OCI-LY3 (cell line): ENCODE measurements around the gene SH2D5.
"Not testable (repeated sequence)": the region's sequence is repeated elsewhere in the genome, so short reads cannot be mapped to it uniquely, and the experiment has no call there.

Source experiments
- H2AFZ ChIP-seq: fragments of 200-600, 300-600 bp; shearing (Covaris generic); 2 replicates; pipeline ENCODE4 v1.6.0; 2014; ENCODE audit warnings: antibody characterized with exemption, low read depth, low read length
- H3K27ac ChIP-seq: fragments of 200-600, 300-600 bp; sonication (generic); 2 replicates; pipeline ENCODE4 v1.5.1; 2014; ENCODE audit warnings: mild to moderate bottlenecking, low read length, moderate library complexity, mixed read lengths
- H3K27me3 ChIP-seq: fragments of 200-600, 300-600 bp; sonication (generic); 2 replicates; pipeline ENCODE4 v1.6.1; 2014; ENCODE audit warnings: low read depth, low read length, mixed read lengths
- H3K36me3 ChIP-seq: fragments of 200-600, 300-600 bp; sonication (generic); replicated peaks from 2 replicates; pipeline ENCODE3; 2014; ENCODE audit warnings: low read depth, low read length, mixed read lengths
- H3K4me1 ChIP-seq: fragments of 300-600, 200-600 bp; sonication (generic); 2 replicates; pipeline ENCODE4 v1.6.1; 2014; ENCODE audit warnings: low read length, mixed read lengths
- H3K4me2 ChIP-seq: fragments of 200-600, 300-600 bp; sonication (generic); 2 replicates; pipeline ENCODE4 v1.6.1; 2014; ENCODE audit warnings: low read length, mixed read lengths
- H3K4me3 ChIP-seq: fragments of 300-600, 200-600 bp; sonication (generic); 2 replicates; pipeline ENCODE4 v1.5.1; 2014; ENCODE audit warnings: antibody characterized with exemption, mild to moderate bottlenecking, low read length, moderate library complexity
- H3K79me2 ChIP-seq: fragments of 300-600, 200-600 bp; shearing (Covaris generic); 2 replicates; pipeline ENCODE4 v1.6.1; 2014; ENCODE audit warnings: mild to moderate bottlenecking, low read length, mixed read lengths
- H3K9ac ChIP-seq: fragments of 300-600, 200-600 bp; shearing (Covaris generic); 2 replicates; pipeline ENCODE4 v1.6.0; 2014; ENCODE audit warnings: mild to moderate bottlenecking, low read length, moderate library complexity
- H3K9me3 ChIP-seq: fragments of 200-600, 300-600 bp; shearing (Covaris generic); 2 replicates; pipeline ENCODE4 v1.6.1; 2014; ENCODE audit warnings: low read length, mixed read lengths; ENCODE audit not compliant: insufficient read depth
- H4K20me1 ChIP-seq: fragments of 200-600, 300-600 bp; sonication (generic); 2 replicates; pipeline ENCODE4 v1.6.1; 2016; ENCODE audit warnings: low read length, mixed read lengths; ENCODE audit not compliant: insufficient read depth
- CTCF ChIP-seq: fragments of 200-600, 300-600 bp; sonication (generic); IDR thresholded peaks from 2 replicates; pipeline ENCODE4 v1.5.1; 2014; ENCODE audit warnings: antibody characterized with exemption, low read length, low read depth
- EZH2phosphoT487 ChIP-seq: fragments of 200-600 bp; shearing (Covaris generic); IDR thresholded peaks from 2 replicates; pipeline ENCODE4 v1.6.1; 2018; ENCODE audit warnings: antibody characterized with exemption, mixed run types, low read depth

Gene SH2D5

GRCh38 chr1:20680269-20680668 is 52.2 kb downstream of the SH2D5 start:
- Histone ChIP-seq H3K9me3 (no peaks in the 10 kb centered on the region), H3K4me1 (peaks cover 8% of the 10 kb centered on the region), H3K27ac (no peak overlapping the region), H3K4me2 (no peak overlapping the region), H3K36me3 (no peaks in the 10 kb centered on the region), H4K20me1 (no peaks in the 10 kb centered on the region), H3K9ac (no peak overlapping the region), H3K4me3 (no peak overlapping the region), H3K27me3 (0 out of 2 replicates have a peak, but pooled peaks cover 4% of the 10 kb centered on the region), H3K79me2 (no peaks in the 10 kb centered on the region), H2AFZ (no peak overlapping the region)
- TF ChIP-seq EZH2phosphoT487 (no peak), CTCF (no peak)

GRCh38 chr1:20678599-20678998 is 53.9 kb downstream of the SH2D5 start:
- no peak overlapping the region for H2AFZ ChIP-seq
- no peaks in the 10 kb centered on the region for H3K79me2 ChIP-seq
- H3K4me3 ChIP-seq = no peak overlapping the region
- no peaks in the 10 kb centered on the region for H4K20me1 ChIP-seq
- no peak overlapping the region for H3K9ac ChIP-seq
- H3K4me1 ChIP-seq = peaks cover 8% of the 10 kb centered on the region
- TF ChIP-seq CTCF = no peak
- TF ChIP-seq EZH2phosphoT487 = no peak
- H3K27me3 ChIP-seq = 0 out of 2 replicates have a peak, but pooled peaks cover 4% of the 10 kb centered on the region
- no peaks in the 10 kb centered on the region for H3K9me3 ChIP-seq
- no peak overlapping the region for H3K27ac ChIP-seq
- peak overlapping the region; percentile 32 for H3K4me2 ChIP-seq
- no peaks in the 10 kb centered on the region for H3K36me3 ChIP-seq

- H3K4me3 ChIP-seq, H4K20me1 ChIP-seq, H3K9me3 ChIP-seq, H3K27ac ChIP-seq, H3K27me3 ChIP-seq, H3K4me1 ChIP-seq, H2AFZ ChIP-seq, H3K4me2 ChIP-seq, H3K79me2 ChIP-seq, H3K9ac ChIP-seq, H3K36me3 ChIP-seq: not testable (repeated sequence)
These were observed 58.9 kb downstream of the SH2D5 start for GRCh38 chr1:20673626-20674025.

GRCh38 chr1:20672265-20672632 is 60.3 kb downstream of the SH2D5 start:
- H3K9ac ChIP-seq = no peak overlapping the region
- H3K27me3 ChIP-seq = no peaks in the 10 kb centered on the region
- H3K4me2 ChIP-seq = no peak overlapping the region
- no peak overlapping the region for H3K4me3 ChIP-seq
- no peaks in the 10 kb centered on the region for H3K79me2 ChIP-seq
- H4K20me1 ChIP-seq = no peaks in the 10 kb centered on the region
- no peaks in the 10 kb centered on the region for H3K36me3 ChIP-seq
- H2AFZ ChIP-seq = no peak overlapping the region
- H3K4me1 ChIP-seq = no peaks in the 10 kb centered on the region
- no peaks in the 10 kb centered on the region for H3K9me3 ChIP-seq
- no peak overlapping the region for H3K27ac ChIP-seq
- TF ChIP-seq EZH2phosphoT487 = no peak

GRCh38 chr1:20670936-20671335 is 61.6 kb downstream of the SH2D5 start:
- Histone ChIP-seq H3K79me2 (no peaks in the 10 kb centered on the region), H3K4me2 (no peak overlapping the region), H3K9me3 (no peaks in the 10 kb centered on the region), H3K4me1 (no peaks in the 10 kb centered on the region), H3K27me3 (no peaks in the 10 kb centered on the region), H3K9ac (no peak overlapping the region), H2AFZ (no peak overlapping the region), H4K20me1 (no peaks in the 10 kb centered on the region), H3K36me3 (no peaks in the 10 kb centered on the region), H3K27ac (no peak overlapping the region), H3K4me3 (no peak overlapping the region)
- no peak for TF ChIP-seq EZH2phosphoT487
- no peak for TF ChIP-seq CTCF
